Activated CD8-positive, alpha-beta memory T cell treated with anti-CD3 and anti-CD28 coated beads for 24 hours (primary cell): ENCODE data around the gene LMNTD2.
"Not testable (repeated sequence)": the region's sequence is repeated elsewhere in the genome, so short reads cannot be mapped to it uniquely, and the experiment has no call there.

Experiments
- DNase-seq: peaks from one replicate; pipeline ENCODE4 v3.0.0-alpha.2; 2020

LMNTD2 gene

GRCh38 chr11:586376-587316, 26.1 kb upstream of the LMNTD2 start:
- no peak for DNase-seq

- DNase-seq: no peak
Observed at GRCh38 chr11:584287-584686, 23.7 kb upstream of the LMNTD2 start.

GRCh38 chr11:581752-582151, 21.2 kb upstream of the LMNTD2 start:
- DNase-seq: no peak

- DNase-seq: no peak
Observed at GRCh38 chr11:581342-581741, 20.8 kb upstream of the LMNTD2 start.

GRCh38 chr11:579830-580601, 19.5 kb upstream of the LMNTD2 start:
- no peak for DNase-seq

- no peak for DNase-seq
Observed at GRCh38 chr11:578276-579035, 17.9 kb upstream of the LMNTD2 start.

GRCh38 chr11:577611-577894, 17.0 kb upstream of the LMNTD2 start:
- no peak for DNase-seq

- DNase-seq: no peak
Observed at GRCh38 chr11:576811-577610, 16.5 kb upstream of the LMNTD2 start.

- peak; percentile 97 for DNase-seq
Observed at GRCh38 chr11:575996-576768, 15.6 kb upstream of the LMNTD2 start, which contains the start of gene PHRF1. Gene PHRF1, plus strand, starts transcription at chr11:576470. Its CDS starts 5,043 bp downstream, at chr11:581513.

- DNase-seq: no peak
Observed at GRCh38 chr11:575313-575995, 14.9 kb upstream of the LMNTD2 start.

- no peak for DNase-seq
Observed at GRCh38 chr11:574632-575312, 14.2 kb upstream of the LMNTD2 start.

GRCh38 chr11:574031-574570, 13.6 kb upstream of the LMNTD2 start:
- DNase-seq: not testable (repeated sequence)

- no peak for DNase-seq
Observed at GRCh38 chr11:573146-573759, 12.7 kb upstream of the LMNTD2 start.

- no peak for DNase-seq
Observed at GRCh38 chr11:571802-572185, 11.3 kb upstream of the LMNTD2 start.

- no peak for DNase-seq
Observed at GRCh38 chr11:569158-569885, 8.8 kb upstream of the LMNTD2 start.

GRCh38 chr11:568306-569157, 8.0 kb upstream of the LMNTD2 start:
- peak; percentile 94 for DNase-seq

- DNase-seq: no peak
Observed at GRCh38 chr11:567629-568292, 7.2 kb upstream of the LMNTD2 start.
